Peyer's patch (tissue), 4 donors: ENCODE results near the gene MYLK.

Experiments
- POLR2A ChIP-seq, 2 donors: fragments of 450-650 bp; IDR thresholded peaks; one replicate each; pipeline ENCODE4 v1.5.1; 2017; ENCODE audit warnings: antibody characterized with exemption in 2 of 2, mild to moderate bottlenecking in 2 of 2, moderate library complexity in 2 of 2
- TF ChIP-seq, protein P1 (sequence below), 6 experiments: fragments of 450-650 bp in 4 of 6; fragments of 200-600 bp in 2 of 6; sonication (generic) in 1 of 6; IDR thresholded peaks; one replicate each; pipeline ENCODE4 v1.5.1; 2017 to 2019; ENCODE audit warnings: antibody characterized with exemption in 6 of 6, mild to moderate bottlenecking in 3 of 6, moderate library complexity in 1 of 6

- no peak for TF ChIP-seq POLR2A (IDR thresholded peaks at IDR 0.05)
- TF ChIP-seq, protein P1, sequence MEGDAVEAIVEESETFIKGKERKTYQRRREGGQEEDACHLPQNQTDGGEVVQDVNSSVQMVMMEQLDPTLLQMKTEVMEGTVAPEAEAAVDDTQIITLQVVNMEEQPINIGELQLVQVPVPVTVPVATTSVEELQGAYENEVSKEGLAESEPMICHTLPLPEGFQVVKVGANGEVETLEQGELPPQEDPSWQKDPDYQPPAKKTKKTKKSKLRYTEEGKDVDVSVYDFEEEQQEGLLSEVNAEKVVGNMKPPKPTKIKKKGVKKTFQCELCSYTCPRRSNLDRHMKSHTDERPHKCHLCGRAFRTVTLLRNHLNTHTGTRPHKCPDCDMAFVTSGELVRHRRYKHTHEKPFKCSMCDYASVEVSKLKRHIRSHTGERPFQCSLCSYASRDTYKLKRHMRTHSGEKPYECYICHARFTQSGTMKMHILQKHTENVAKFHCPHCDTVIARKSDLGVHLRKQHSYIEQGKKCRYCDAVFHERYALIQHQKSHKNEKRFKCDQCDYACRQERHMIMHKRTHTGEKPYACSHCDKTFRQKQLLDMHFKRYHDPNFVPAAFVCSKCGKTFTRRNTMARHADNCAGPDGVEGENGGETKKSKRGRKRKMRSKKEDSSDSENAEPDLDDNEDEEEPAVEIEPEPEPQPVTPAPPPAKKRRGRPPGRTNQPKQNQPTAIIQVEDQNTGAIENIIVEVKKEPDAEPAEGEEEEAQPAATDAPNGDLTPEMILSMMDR (IDR thresholded peaks at IDR 0.05), result no peak
These were observed 70.3 kb downstream of the MYLK start for GRCh38 chr3:123813876-123814275.
